NCI-H748 (cell line): Measurements from ENCODE around the gene SLK.
A peak's percentile ranks its signal among the peaks of the same experiment; 100 is the strongest.

Source experiments
- DNase-seq: peaks from one replicate; lab custom pipeline; 2025; ENCODE audit not compliant: unreplicated experiment; lab: John Stamatoyannopoulos, UW

The SLK gene

DNA sequence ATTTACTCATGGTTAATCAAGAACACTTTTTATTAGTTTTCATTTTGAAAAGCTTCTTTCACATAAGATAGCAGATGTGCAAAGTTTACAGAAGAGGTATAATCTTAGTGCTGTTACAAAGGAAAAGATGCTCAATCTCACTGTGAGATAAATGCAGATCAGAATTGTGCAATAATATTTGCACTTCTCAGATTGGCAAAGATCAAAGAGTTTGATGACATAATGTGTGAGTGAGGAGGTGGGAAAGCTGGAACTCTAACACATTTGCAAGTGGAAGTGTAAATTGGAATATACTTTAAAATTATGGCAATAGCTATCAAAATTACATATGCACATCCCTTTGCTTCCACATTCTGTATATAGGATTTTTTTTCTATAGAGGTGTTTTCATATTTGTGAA is 27.4 kb upstream of the SLK start:
- DNase-seq, result no peak

- DNase-seq, result no peak
Measured at GRCh38 chr10:103941801-103942200, 25.1 kb upstream of the SLK start.

DNA sequence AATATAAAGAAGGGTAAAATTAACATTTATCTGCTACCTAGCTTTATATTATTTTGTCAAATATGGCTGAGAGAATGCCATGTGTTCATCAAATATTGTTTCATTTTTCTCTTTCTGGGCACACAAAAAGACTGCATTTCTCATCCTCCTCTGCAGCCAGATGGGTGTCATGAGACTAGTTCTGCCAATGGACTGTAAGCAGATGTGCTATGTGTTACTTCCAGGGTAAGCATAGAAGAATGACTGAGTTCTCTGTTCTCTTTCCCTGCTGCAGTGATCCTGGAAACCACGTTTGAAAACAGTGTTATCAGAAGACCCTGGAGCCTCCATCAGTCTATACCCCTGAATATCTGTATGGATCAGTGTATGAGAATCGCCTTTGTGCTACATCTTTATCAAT is 24.1 kb upstream of the SLK start:
- DNase-seq, result no peak

GRCh38 chr10:103947799-103948516 is 19.0 kb upstream of the SLK start:
- DNase-seq, result no peak

- no peak for DNase-seq
Measured at GRCh38 chr10:103949728-103950127, 17.2 kb upstream of the SLK start.

DNA sequence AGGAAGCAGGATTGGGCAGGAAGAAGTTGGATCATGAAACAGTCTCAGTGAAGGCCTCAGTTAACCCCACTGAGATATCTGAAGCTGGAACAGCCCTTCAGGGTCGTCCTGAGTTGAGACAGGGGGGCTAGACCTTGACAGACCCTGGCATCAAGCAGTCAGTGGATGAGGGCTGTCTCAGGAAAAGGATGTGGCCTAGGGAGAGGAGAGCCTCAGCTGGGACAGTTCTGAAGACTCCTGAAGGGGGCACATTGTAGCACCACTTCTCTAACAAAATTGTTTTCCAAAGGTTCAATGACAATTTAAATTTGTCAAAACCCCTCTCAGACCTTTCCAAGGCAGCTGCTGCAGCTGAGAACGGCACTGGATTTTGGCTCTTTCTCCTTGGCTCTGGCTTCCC is 15.8 kb upstream of the SLK start:
- DNase-seq, result no peak

DNA sequence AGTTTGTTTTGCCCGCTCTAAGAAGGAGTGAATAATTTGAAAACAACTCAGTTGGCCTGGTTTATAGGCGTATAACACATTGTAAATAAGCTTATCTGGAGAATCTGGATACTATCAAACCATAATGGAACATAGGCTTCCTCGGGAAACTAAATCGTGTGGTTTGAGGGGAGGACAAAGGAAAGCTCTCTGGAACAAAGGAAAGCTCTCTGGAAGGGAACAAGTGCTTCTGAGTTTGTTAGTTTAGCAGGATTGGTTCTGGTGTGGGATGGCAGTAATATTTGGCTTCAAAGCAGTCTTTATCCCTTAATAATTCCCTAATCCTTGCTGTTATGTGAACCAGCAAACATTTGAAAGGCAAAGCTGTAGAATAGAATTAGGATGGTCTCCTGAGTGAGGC is 15.0 kb upstream of the SLK start:
- DNase-seq, result no peak

GRCh38 chr10:103954543-103954942 is 12.4 kb upstream of the SLK start:
- no peak for DNase-seq

DNA sequence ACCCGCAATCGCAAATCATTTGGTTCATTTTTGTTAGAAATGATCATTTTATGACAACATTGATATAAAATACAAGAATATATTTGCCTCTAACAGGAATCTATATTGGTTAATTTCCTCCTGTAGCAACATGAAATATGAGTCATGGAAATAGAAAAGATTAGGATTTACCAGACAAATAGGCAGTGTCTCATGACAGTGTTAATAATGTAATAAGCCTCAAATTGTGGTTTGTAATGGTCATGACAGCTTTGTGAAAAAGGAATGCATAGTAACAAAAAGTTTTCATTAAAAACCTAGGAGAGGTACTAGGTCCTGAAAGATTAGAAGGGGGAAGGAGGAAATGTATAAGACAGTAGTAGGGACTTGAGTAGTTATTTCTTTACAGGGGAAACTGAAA is 7.9 kb upstream of the SLK start:
- no peak for DNase-seq

GRCh38 chr10:103960103-103960502 is 6.8 kb upstream of the SLK start:
- no peak for DNase-seq

DNA sequence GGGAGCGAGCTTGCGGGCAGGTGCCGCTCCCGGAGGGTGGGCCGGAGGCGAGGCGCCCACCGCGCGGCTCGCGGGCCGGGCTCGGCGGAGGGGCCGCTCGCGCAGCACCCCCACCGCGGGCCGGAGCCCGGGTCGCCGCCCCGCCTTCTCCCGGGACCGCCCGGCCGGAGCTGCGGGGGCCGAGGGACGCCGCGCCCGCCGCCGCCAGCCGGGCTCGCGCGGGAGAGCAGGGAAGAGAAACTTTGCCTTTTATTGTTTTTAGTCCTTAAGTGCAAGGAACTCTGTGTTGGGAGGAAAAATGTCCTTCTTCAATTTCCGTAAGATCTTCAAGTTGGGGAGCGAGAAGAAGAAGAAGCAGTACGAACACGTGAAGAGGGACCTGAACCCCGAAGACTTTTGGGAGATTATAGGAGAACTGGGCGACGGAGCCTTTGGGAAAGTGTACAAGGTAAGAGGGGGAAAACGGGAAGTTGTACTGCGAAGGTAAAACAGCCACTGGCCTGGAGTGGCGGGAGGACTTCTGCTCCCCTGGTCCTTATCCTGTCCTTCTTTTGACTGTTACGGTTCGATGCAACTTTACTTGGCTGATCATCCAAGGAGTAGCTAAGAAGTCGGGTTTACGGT is 620 bp downstream of the SLK start:
- peak; percentile 28 for DNase-seq

DNA sequence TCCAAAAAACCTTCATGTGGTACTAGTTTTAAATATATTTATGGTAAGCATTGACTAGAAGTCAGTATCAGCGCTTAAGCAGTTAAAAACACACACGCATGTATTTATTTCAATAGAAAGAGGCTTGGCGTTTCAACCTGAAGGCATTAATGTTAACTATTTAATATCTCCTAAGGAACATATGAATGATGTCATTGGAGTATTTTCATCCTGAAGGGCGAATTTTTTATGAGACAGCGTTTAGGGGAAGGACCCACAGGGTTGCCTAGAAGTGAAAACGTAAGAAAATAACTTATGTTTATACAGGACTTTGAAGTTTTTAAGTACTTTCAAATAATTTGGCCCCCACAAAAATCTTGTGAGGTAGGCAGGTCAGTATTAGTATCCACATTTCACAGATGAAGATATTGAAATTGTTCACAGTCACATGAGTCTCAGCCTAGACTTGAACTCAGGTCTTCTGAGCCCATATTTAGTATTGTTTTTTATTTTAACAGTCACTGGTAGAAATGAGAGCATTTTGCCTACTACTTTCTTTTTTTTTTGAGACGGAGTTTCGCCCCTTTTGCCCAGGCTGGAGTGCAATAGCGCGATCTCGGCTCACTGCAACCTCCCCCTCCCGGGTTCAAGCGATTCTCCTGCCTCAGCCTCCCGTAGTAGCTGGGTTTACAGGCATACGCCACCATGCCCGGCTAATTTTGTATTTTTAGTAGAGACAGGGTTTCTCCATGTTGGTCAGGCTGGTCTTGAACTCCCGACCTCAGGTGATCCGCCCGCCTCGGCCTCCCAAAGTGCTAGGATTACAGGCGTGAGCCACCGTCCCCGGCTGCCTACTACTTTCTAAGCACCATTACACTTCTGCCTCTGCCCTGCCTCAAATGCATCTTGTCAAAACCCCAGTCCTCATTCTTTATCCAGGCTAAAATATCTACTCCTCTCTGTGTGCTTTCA is 1.8 kb downstream of the SLK start:
- DNase-seq, result no peak

- no peak for DNase-seq
Measured at GRCh38 chr10:103969436-103969835, 2.5 kb downstream of the SLK start.

GRCh38 chr10:103969857-103970627 is 3.1 kb downstream of the SLK start:
- no peak for DNase-seq

GRCh38 chr10:103975169-103975568 is 8.2 kb downstream of the SLK start:
- DNase-seq, result no peak

- no peak for DNase-seq
Measured at GRCh38 chr10:103977204-103977603, 10.3 kb downstream of the SLK start.

GRCh38 chr10:103979530-103979929 is 12.6 kb downstream of the SLK start:
- DNase-seq, result no peak

DNA sequence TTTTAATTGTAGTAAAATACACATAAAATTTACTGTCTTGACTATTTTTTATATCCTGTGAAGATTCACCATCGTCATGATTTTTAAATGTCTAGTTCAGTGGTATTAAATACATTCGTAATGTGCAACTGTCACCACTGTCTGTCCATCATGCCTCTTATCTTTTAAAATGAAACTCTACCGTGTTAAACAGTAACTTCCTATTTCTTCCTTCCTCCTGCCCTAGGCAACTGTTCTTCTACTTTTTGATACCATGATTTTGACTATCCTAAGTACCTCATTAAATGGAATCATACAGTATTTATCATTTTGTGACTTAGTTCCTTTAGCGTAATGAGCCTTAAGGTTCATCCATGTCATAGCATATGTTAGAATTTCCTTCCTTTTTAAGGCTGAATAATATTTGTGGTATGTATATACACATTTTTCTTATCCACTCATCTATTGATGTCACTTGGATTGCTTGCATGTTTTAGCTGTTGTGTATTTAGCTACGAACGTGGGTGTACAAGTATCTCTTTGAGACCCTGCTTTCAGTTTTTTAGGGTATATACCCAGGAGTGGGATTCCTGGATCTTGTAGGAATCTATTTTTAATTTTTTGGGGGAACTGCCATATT is 13.5 kb downstream of the SLK start:
- no peak for DNase-seq

GRCh38 chr10:103982639-103983038 is 15.7 kb downstream of the SLK start:
- peak; percentile 26 for DNase-seq

GRCh38 chr10:103983367-103983911 is 16.5 kb downstream of the SLK start:
- no peak for DNase-seq
